ENCODE measurements around the gene TCEAL8. TPM values are rescaled to one million over a fixed set of nuclear protein-coding genes. Genes with fewer than 3 reads are reported as not detected.

TCEAL8 gene
- total RNA-seq, 1 experiment from 2014 or later: 37.3 TPM

DNA sequence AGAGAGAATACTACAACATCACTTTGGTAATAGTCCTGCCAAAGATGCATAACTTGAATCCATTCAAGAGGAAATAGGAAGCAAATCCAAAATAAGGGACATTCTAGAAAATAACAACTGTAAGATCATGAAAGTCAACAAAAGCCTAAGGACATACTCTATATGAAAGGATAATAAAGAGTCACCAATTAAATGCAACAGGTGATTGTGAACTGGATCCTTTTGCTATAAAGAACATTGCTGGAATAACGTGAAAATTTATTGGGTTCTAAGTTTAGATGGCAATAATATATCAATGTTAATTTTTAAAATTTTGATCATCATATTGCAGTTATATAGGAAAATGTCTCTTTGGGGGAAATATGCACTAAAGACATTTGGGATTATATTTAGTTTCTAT lies 20.1 kb downstream of the TCEAL8 start:
- H3K36me3 ChIP-seq (ENCODE audit: control insufficient read depth in 1 of 2, insufficient read depth in 2 of 2, low read length in 2 of 2): no peaks in the 10 kb centered on the region
- intact Hi-C loops (cut with micrococcal nuclease): no loop called here
- no peak for DNase-seq (ENCODE audit: low read depth, low spot score)
- H3K27ac ChIP-seq (ENCODE audit: low read depth, low read length): no peak overlapping the region
- H3K27me3 ChIP-seq (ENCODE audit: insufficient read depth, low read length): no peaks in the 10 kb centered on the region
- POLR2A ChIA-PET: no interaction called here
- H4K20me1 ChIP-seq (ENCODE audit: insufficient read depth): no peaks in the 10 kb centered on the region
- no peak overlapping the region for H3K4me2 ChIP-seq (ENCODE audit: low read length)
- H3K9me2 ChIP-seq (ENCODE audit: insufficient read depth): no peaks in the 10 kb centered on the region
- no peaks in the 10 kb centered on the region for H3K79me2 ChIP-seq (ENCODE audit: insufficient read depth, low read length)
- no peak overlapping the region for H2AFZ ChIP-seq (ENCODE audit: low read depth, low read length, poor library complexity, severe bottlenecking)
- no peak overlapping the region for H3K9ac ChIP-seq (ENCODE audit: low read length)
- ATAC-seq: no peak
- no peaks in the 10 kb centered on the region for H3K4me1 ChIP-seq (ENCODE audit: control insufficient read depth in 1 of 2, insufficient read depth in 2 of 2, low read length in 2 of 2)
- TF ChIP-seq, protein P1, sequence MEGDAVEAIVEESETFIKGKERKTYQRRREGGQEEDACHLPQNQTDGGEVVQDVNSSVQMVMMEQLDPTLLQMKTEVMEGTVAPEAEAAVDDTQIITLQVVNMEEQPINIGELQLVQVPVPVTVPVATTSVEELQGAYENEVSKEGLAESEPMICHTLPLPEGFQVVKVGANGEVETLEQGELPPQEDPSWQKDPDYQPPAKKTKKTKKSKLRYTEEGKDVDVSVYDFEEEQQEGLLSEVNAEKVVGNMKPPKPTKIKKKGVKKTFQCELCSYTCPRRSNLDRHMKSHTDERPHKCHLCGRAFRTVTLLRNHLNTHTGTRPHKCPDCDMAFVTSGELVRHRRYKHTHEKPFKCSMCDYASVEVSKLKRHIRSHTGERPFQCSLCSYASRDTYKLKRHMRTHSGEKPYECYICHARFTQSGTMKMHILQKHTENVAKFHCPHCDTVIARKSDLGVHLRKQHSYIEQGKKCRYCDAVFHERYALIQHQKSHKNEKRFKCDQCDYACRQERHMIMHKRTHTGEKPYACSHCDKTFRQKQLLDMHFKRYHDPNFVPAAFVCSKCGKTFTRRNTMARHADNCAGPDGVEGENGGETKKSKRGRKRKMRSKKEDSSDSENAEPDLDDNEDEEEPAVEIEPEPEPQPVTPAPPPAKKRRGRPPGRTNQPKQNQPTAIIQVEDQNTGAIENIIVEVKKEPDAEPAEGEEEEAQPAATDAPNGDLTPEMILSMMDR (IDR thresholded peaks at IDR 0.05 in 2 of 3, conservative IDR thresholded peaks at IDR 0.05 in 1 of 3; ENCODE audit: borderline replicate concordance in 1 of 3, insufficient read depth in 1 of 3, low read depth in 2 of 3, low read length in 2 of 3): no peak
- no peak for TF ChIP-seq EZH2 (IDR thresholded peaks at IDR 0.05)
- TF ChIP-seq, protein P2, sequence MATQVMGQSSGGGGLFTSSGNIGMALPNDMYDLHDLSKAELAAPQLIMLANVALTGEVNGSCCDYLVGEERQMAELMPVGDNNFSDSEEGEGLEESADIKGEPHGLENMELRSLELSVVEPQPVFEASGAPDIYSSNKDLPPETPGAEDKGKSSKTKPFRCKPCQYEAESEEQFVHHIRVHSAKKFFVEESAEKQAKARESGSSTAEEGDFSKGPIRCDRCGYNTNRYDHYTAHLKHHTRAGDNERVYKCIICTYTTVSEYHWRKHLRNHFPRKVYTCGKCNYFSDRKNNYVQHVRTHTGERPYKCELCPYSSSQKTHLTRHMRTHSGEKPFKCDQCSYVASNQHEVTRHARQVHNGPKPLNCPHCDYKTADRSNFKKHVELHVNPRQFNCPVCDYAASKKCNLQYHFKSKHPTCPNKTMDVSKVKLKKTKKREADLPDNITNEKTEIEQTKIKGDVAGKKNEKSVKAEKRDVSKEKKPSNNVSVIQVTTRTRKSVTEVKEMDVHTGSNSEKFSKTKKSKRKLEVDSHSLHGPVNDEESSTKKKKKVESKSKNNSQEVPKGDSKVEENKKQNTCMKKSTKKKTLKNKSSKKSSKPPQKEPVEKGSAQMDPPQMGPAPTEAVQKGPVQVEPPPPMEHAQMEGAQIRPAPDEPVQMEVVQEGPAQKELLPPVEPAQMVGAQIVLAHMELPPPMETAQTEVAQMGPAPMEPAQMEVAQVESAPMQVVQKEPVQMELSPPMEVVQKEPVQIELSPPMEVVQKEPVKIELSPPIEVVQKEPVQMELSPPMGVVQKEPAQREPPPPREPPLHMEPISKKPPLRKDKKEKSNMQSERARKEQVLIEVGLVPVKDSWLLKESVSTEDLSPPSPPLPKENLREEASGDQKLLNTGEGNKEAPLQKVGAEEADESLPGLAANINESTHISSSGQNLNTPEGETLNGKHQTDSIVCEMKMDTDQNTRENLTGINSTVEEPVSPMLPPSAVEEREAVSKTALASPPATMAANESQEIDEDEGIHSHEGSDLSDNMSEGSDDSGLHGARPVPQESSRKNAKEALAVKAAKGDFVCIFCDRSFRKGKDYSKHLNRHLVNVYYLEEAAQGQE (IDR thresholded peaks at IDR 0.05; ENCODE audit: low read depth): no peak
- no peak for TF ChIP-seq POLR2A (IDR thresholded peaks at IDR 0.05; ENCODE audit: borderline replicate concordance, extremely low read depth, insufficient read depth, insufficient read length)
- no peak for TF ChIP-seq ZFX (IDR thresholded peaks at IDR 0.05)
- no peak for TF ChIP-seq EZH2phosphoT487 (IDR thresholded peaks at IDR 0.05; ENCODE audit: borderline replicate concordance)
- TF ChIP-seq SIN3A (IDR thresholded peaks at IDR 0.05; ENCODE audit: low read depth): no peak
- TF ChIP-seq YY1 (IDR thresholded peaks at IDR 0.05; ENCODE audit: extremely low read depth, insufficient replicate concordance, low read depth, low read length): no peak
- TF ChIP-seq FOSL1 (IDR thresholded peaks at IDR 0.05; ENCODE audit: low read depth): no peak
- TF ChIP-seq ZNF274 (IDR thresholded peaks at IDR 0.05; ENCODE audit: low read depth, low read length): no peak
- TF ChIP-seq SP1 (IDR thresholded peaks at IDR 0.05; ENCODE audit: low read depth): no peak
- no TSS peak for BruUV-seq (replicated peaks)
- RAD21 ChIA-PET (ENCODE audit: low non-redundant PET in 1 of 2, low total read pairs in 2 of 2, uncharacterized antibody in 2 of 2, unreplicated experiment in 2 of 2): no interaction called here
- CTCF ChIA-PET: no interaction called here
- H3K4me3 ChIP-seq (replicated peaks in 1 of 2; ENCODE audit: low read depth in 1 of 2, low read length in 2 of 2): no peak overlapping the region
- H3K9me3 ChIP-seq (ENCODE audit: control insufficient read depth in 1 of 2, insufficient read depth in 1 of 2, low read depth in 1 of 2, low read length in 2 of 2): no peaks in the 10 kb centered on the region

Measured in HCT116 (cell line).